Endodermal cell (in vitro differentiated cells): ENCODE results near the gene HAUS1. TPM values are rescaled to one million over a fixed set of nuclear protein-coding genes. Genes with fewer than 3 reads are reported as not detected.
A peak's percentile ranks its signal among the peaks of the same experiment; 100 is the strongest.

Experiments used
- DNase-seq: peaks from one replicate; pipeline ENCODE4 v3.0.0-alpha.2; 2017
- H3K27ac ChIP-seq: 2 replicates; pipeline ENCODE4 v1.5.1; 2013; ENCODE audit warnings: mild to moderate bottlenecking, low read depth, low read length, moderate library complexity
- H3K27me3 ChIP-seq: 2 replicates; pipeline ENCODE4 v1.6.1; 2013; ENCODE audit warnings: mild to moderate bottlenecking, low read length, moderate library complexity; ENCODE audit not compliant: insufficient read depth, control insufficient read depth, poor library complexity, severe bottlenecking
- H3K36me3 ChIP-seq: 2 replicates; pipeline ENCODE4 v1.7.0; 2013; ENCODE audit warnings: mild to moderate bottlenecking, low read length, moderate library complexity; ENCODE audit not compliant: control insufficient read depth, insufficient read depth
- H3K4me1 ChIP-seq: one replicate; pipeline ENCODE4 v1.7.0; 2013; ENCODE audit warnings: low read length; ENCODE audit not compliant: control insufficient read depth, insufficient read depth
- H3K4me3 ChIP-seq: 2 replicates; pipeline ENCODE4 v1.5.1; 2013; ENCODE audit warnings: mild to moderate bottlenecking, low read length, moderate library complexity
- H3K9ac ChIP-seq: 2 replicates; pipeline ENCODE4 v1.6.1; 2013; ENCODE audit warnings: mild to moderate bottlenecking, low read length, moderate library complexity; ENCODE audit not compliant: poor library complexity, severe bottlenecking; ENCODE audit errors: extremely low read depth
- H3K9me3 ChIP-seq: 2 replicates; pipeline ENCODE4 v1.6.1; 2013; ENCODE audit warnings: mild to moderate bottlenecking, low read length, moderate library complexity; ENCODE audit not compliant: control insufficient read depth
- H3K27ac Mint-ChIP-seq: 2 replicates; pipeline ENCODE4 v1.8.0; 2020; ENCODE audit warnings: mixed read lengths
- H3K27me3 Mint-ChIP-seq: 2 replicates; pipeline ENCODE4 v1.8.0; 2021; ENCODE audit warnings: mild to moderate bottlenecking, mixed read lengths; ENCODE audit not compliant: insufficient read depth
- H3K36me3 Mint-ChIP-seq: 2 replicates; pipeline ENCODE4 v1.8.0; 2020; ENCODE audit warnings: low read depth, mixed read lengths
- H3K4me1 Mint-ChIP-seq: 2 replicates; pipeline ENCODE4 v1.8.0; 2020; ENCODE audit warnings: mixed read lengths
- H3K4me3 Mint-ChIP-seq: 2 replicates; pipeline ENCODE4 v1.8.0; 2020; ENCODE audit warnings: mild to moderate bottlenecking, moderate library complexity, mixed read lengths
- H3K9me3 Mint-ChIP-seq: 2 replicates; pipeline ENCODE4 v1.8.0; 2020; ENCODE audit warnings: mild to moderate bottlenecking, mixed read lengths
- WGBS, 2 experiments: methylation state at CpG; one replicate each; pipeline versions ENCODE4 v1.1.5 to v1.1.7; 2013; ENCODE audit warnings: missing lambda C conversion rate in 2 of 2, mixed read lengths in 1 of 2; ENCODE audit not compliant: insufficient coverage in 1 of 2, insufficient read length in 1 of 2; 5-methylcytosine and 5-hydroxymethylcytosine counted together
- total RNA-seq, 2 donors: library from RNA; stranded (reverse); fragmentation: NEBNext Ultra II Directional in 1 of 2; extraction: Animal tissue kit (Norgen Biotek cat#: 25700) in 1 of 2; gene quantifications; 2 replicates in 1 of 2; 3 replicates in 1 of 2; pipeline ENCODE4 v1.2.1, GENCODE V29; 2021
- TF ChIP-seq, protein P1 (sequence below): fragments of 200-600 bp; sonication (generic); conservative IDR thresholded peaks from 2 replicates; pipeline ENCODE4 v1.5.0; 2021; ENCODE audit warnings: antibody characterized with exemption, mild to moderate bottlenecking

HAUS1 gene
- total RNA-seq, 2 donors from 2014 or later, result 80.1 to 130 TPM

DNA sequence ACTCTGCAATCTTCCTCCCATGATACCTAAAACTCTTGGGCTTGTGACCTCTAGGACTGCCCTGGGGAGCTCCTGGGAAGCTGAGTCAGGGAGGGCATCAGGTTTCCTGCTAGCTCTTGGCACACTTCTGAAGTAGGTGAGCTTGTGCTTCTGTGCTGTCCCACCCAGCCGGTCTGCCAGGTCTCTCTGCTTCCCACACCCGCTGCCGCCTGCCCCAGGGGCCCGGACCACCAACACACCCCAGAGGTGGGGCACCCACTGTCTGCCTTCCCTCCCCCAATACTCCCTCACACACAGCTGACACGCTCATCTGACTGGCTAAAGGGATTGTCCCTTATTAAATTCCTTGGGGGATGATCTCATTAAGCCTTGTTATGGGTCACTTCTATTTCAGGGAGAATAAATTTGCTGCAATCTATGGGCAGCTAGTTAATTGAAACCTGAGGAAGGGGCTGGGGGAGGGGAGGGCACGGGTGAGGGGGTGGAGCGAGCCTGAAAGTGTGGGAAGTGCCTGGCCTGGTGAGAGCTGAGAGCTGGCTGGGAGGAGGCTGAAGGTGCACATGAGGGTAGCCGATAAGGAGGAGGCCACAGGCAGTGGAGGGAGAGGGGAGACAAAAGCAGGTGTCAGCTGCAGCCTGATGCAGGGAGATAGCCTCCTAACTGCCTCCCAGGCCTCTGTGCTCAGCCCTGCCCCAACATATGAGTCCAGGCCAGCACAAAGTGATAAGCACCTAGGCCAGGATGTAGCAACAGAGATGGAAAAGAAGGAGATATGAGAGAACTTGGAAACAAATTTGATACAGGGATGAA is 48.8 kb downstream of the HAUS1 start:
- WGBS, 2 experiments, result 50% methylated on average over 8 of the region's 8 CpGs; no CpG with 5 or more reads in 1 of the 2 experiments
- Histone ChIP-seq H3K27me3 (no peaks in the 10 kb centered on the region), H3K27ac (no peak overlapping the region), H3K9ac (no peak overlapping the region), H3K36me3 (no peaks in the 10 kb centered on the region), H3K4me3 (no peak overlapping the region), H3K9me3 (no peaks in the 10 kb centered on the region), H3K4me1 (no peaks in the 10 kb centered on the region)
- H3K9me3 Mint-ChIP-seq, result no peaks in the 10 kb centered on the region
- no peaks in the 10 kb centered on the region for H3K27me3 Mint-ChIP-seq
- peak overlapping the region; percentile 30 for H3K27ac Mint-ChIP-seq
- no peak overlapping the region for H3K4me3 Mint-ChIP-seq
- DNase-seq, result peak; percentile 79
- peaks cover 14% of the 10 kb centered on the region for H3K4me1 Mint-ChIP-seq
- TF ChIP-seq, protein P1, sequence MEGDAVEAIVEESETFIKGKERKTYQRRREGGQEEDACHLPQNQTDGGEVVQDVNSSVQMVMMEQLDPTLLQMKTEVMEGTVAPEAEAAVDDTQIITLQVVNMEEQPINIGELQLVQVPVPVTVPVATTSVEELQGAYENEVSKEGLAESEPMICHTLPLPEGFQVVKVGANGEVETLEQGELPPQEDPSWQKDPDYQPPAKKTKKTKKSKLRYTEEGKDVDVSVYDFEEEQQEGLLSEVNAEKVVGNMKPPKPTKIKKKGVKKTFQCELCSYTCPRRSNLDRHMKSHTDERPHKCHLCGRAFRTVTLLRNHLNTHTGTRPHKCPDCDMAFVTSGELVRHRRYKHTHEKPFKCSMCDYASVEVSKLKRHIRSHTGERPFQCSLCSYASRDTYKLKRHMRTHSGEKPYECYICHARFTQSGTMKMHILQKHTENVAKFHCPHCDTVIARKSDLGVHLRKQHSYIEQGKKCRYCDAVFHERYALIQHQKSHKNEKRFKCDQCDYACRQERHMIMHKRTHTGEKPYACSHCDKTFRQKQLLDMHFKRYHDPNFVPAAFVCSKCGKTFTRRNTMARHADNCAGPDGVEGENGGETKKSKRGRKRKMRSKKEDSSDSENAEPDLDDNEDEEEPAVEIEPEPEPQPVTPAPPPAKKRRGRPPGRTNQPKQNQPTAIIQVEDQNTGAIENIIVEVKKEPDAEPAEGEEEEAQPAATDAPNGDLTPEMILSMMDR, result no peak
- H3K36me3 Mint-ChIP-seq, result no peaks in the 10 kb centered on the region

DNA sequence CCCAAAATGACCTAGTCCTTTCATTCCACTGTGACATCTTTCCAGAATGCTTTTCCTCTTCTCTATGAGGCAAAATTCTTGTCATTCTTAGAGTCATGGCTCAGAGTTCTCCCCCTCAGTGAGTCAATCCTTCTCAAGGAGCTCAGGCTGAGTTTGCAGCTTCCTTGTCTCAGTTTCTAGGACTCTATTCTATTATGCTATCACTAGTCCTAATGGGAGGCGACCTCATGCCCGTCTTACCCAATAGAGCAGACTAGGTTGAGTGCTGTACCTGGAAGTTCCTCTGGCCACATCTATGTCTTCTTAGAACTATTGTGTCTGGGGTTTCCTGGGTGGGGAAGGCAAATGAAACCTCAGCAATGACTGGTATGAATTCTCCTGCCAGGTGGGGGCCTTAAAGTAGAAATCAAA is 51.5 kb downstream of the HAUS1 start:
- no peaks in the 10 kb centered on the region for H3K27me3 ChIP-seq
- Mint-ChIP-seq H3K27ac (no peak overlapping the region), H3K36me3 (no peaks in the 10 kb centered on the region), H3K27me3 (no peaks in the 10 kb centered on the region), H3K4me1 (peaks cover 12% of the 10 kb centered on the region), H3K4me3 (no peak overlapping the region), H3K9me3 (no peaks in the 10 kb centered on the region)
- H3K4me3 ChIP-seq, result no peak overlapping the region
- H3K4me1 ChIP-seq, result no peaks in the 10 kb centered on the region
- no peak overlapping the region for H3K27ac ChIP-seq
- no peaks in the 10 kb centered on the region for H3K9me3 ChIP-seq
- 93% methylated on average over 2 of the region's 2 CpGs; no CpG with 5 or more reads in 1 of the 2 experiments for WGBS, 2 experiments
- no peak for DNase-seq
- H3K36me3 ChIP-seq, result no peaks in the 10 kb centered on the region
- H3K9ac ChIP-seq, result no peak overlapping the region
- TF ChIP-seq, protein P1, result no peak

DNA sequence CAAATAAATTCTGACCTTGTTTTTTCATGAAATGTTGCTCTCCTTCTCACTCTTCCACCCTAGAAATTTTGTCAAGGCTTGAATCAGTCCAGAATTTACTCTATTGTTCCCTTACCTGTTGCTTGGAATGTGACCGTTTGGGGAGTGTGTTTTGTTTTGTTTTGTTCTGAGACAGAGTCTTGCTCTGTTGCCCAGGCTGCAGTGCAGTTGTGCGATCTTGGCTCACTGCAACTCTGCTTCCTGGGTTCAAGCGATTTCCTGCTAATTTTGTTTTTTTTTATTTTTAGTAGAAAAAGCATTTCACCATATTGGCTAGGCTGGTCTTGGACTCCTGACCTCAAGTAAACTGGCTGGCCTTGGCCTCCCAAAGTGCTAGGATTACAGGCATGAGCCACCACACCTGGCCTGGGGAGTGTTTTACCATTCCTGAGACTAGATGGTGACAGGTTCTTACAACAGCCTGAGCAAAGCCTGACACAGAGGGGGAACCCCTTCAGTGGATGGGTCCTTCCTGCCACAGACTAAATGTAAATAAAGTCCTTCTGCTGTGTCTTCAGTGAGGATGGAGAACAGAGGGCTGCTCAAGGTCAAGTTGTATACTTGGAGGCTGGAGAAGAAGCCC is 52.0 kb downstream of the HAUS1 start:
- Histone ChIP-seq H3K27ac (no peak overlapping the region), H3K36me3 (no peaks in the 10 kb centered on the region), H3K4me3 (no peak overlapping the region), H3K27me3 (no peaks in the 10 kb centered on the region), H3K9me3 (no peaks in the 10 kb centered on the region), H3K4me1 (no peaks in the 10 kb centered on the region), H3K9ac (no peak overlapping the region)
- H3K9me3 Mint-ChIP-seq, result no peaks in the 10 kb centered on the region
- no peak overlapping the region for H3K4me3 Mint-ChIP-seq
- H3K27me3 Mint-ChIP-seq, result no peaks in the 10 kb centered on the region
- H3K36me3 Mint-ChIP-seq, result no peaks in the 10 kb centered on the region
- peaks cover 12% of the 10 kb centered on the region for H3K4me1 Mint-ChIP-seq
- 76 to 100% methylated on average over 2 to 3 of the region's 3 CpGs for WGBS, 2 experiments
- TF ChIP-seq, protein P1, result no peak
- no peak for DNase-seq
- no peak overlapping the region for H3K27ac Mint-ChIP-seq
